Glutamatergic neuron (in vitro differentiated cells): ENCODE measurements around the gene TOP2B. TPM values are rescaled to one million over a fixed set of nuclear protein-coding genes. Genes with fewer than 3 reads are reported as not detected.

Experiments
- DNase-seq: peaks from one replicate; pipeline ENCODE4 v3.0.0; 2022
- H3K27ac Mint-ChIP-seq: one replicate; pipeline ENCODE4 v1.8.0; 2020; ENCODE audit warnings: mild to moderate bottlenecking, mixed read lengths, inconsistent platforms; ENCODE audit not compliant: unreplicated experiment
- H3K27me3 Mint-ChIP-seq: one replicate; pipeline ENCODE4 v1.8.0; 2020; ENCODE audit warnings: mild to moderate bottlenecking, moderate library complexity, mixed read lengths, inconsistent platforms; ENCODE audit not compliant: unreplicated experiment
- H3K36me3 Mint-ChIP-seq: one replicate; pipeline ENCODE4 v1.8.0; 2020; ENCODE audit warnings: mild to moderate bottlenecking, mixed read lengths, inconsistent platforms; ENCODE audit not compliant: unreplicated experiment
- H3K4me1 Mint-ChIP-seq: one replicate; pipeline ENCODE4 v1.8.0; 2020; ENCODE audit warnings: mild to moderate bottlenecking, low read depth, mixed read lengths, inconsistent platforms; ENCODE audit not compliant: unreplicated experiment
- H3K4me3 Mint-ChIP-seq: one replicate; pipeline ENCODE4 v1.8.0; 2020; ENCODE audit warnings: mild to moderate bottlenecking, mixed read lengths, inconsistent platforms; ENCODE audit not compliant: unreplicated experiment
- H3K9me3 Mint-ChIP-seq: one replicate; pipeline ENCODE4 v1.8.0; 2020; ENCODE audit warnings: mild to moderate bottlenecking, moderate library complexity, mixed read lengths, inconsistent platforms; ENCODE audit not compliant: unreplicated experiment
- CTCF ChIP-seq: fragments of 200-600 bp; sonication (generic); IDR thresholded peaks from one replicate; pipeline ENCODE4 v1.5.0; 2021; ENCODE audit not compliant: partially characterized antibody, unreplicated experiment
- total RNA-seq: library from RNA; stranded (reverse); fragmentation: NEBNext Ultra II Directional; extraction: Animal tissue kit (Norgen Biotek cat#: 25700); gene quantifications from one replicate; pipeline ENCODE4 v1.2.1, GENCODE V29; 2021; ENCODE audit not compliant: unreplicated experiment

TOP2B gene
- total RNA-seq, 1 donor from 2014 or later = 250 TPM

GRCh38 chr3:25563601-25564000 lies 101.1 kb downstream of the TOP2B start:
- Mint-ChIP-seq H3K27me3 (no peaks in the 10 kb centered on the region), H3K9me3 (peaks cover 4% of the 10 kb centered on the region), H3K27ac (no peak overlapping the region), H3K36me3 (no peaks in the 10 kb centered on the region), H3K4me3 (no peak overlapping the region), H3K4me1 (peaks cover 4% of the 10 kb centered on the region)
- no peak for TF ChIP-seq CTCF
- no peak for DNase-seq

DNA sequence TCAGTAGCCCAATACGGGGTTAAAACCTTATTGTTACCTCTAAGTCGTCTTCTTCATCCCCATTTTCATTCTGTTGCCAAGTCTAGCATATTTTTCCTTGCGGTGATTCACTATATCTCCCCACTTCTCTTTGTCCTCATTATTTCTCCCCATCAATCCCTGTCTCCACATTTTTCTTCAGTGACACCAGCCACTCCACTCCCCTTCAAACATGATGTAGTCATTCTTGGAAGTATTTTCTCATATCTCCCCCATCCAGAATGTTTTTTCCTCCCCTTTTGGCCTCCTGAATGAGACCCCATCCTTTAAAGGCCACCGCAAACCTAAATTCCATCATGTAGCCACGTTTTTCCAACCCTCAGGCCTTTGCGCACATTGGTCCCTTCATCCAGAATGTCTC lies 105.9 kb downstream of the TOP2B start:
- Mint-ChIP-seq H3K27me3 (no peaks in the 10 kb centered on the region), H3K27ac (no peak overlapping the region), H3K4me3 (no peak overlapping the region), H3K4me1 (peaks cover 7% of the 10 kb centered on the region), H3K36me3 (no peaks in the 10 kb centered on the region), H3K9me3 (no peaks in the 10 kb centered on the region)
- TF ChIP-seq CTCF = no peak
- no peak for DNase-seq

GRCh38 chr3:25558121-25558520 lies 106.6 kb downstream of the TOP2B start:
- peaks cover 9% of the 10 kb centered on the region for H3K4me1 Mint-ChIP-seq
- DNase-seq = no peak
- H3K4me3 Mint-ChIP-seq = no peak overlapping the region
- H3K27me3 Mint-ChIP-seq = no peaks in the 10 kb centered on the region
- no peak for TF ChIP-seq CTCF
- H3K27ac Mint-ChIP-seq = no peak overlapping the region
- H3K36me3 Mint-ChIP-seq = no peaks in the 10 kb centered on the region
- H3K9me3 Mint-ChIP-seq = no peaks in the 10 kb centered on the region

DNA sequence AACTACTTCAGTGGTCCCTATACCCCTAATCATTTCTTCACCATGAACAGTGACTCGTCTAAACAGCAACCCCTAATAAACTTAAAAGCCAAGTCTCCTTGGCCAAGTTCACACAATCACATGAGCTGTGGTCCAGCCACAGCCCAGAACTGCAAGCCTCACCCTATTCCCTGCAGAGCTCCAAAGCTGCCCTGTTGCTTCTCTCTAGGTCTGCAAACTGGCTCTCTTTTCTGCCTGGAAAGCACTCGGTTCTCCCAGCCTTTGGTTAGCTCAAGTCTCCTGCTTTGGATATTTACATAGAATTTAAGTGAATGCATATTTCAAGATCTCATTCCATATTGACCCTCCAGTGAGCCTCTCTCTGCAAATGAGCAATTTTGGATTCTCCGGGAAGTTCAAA lies 107.0 kb downstream of the TOP2B start:
- H3K27me3 Mint-ChIP-seq = no peaks in the 10 kb centered on the region
- H3K36me3 Mint-ChIP-seq = no peaks in the 10 kb centered on the region
- no peak for TF ChIP-seq CTCF
- DNase-seq = no peak
- no peaks in the 10 kb centered on the region for H3K9me3 Mint-ChIP-seq
- H3K4me1 Mint-ChIP-seq = peaks cover 9% of the 10 kb centered on the region
- no peak overlapping the region for H3K4me3 Mint-ChIP-seq
- H3K27ac Mint-ChIP-seq = no peak overlapping the region

- Mint-ChIP-seq H3K4me3 (no peak overlapping the region), H3K27ac (no peak overlapping the region), H3K9me3 (no peaks in the 10 kb centered on the region), H3K4me1 (peaks cover 7% of the 10 kb centered on the region), H3K36me3 (no peaks in the 10 kb centered on the region), H3K27me3 (peaks cover 1% of the 10 kb centered on the region)
- TF ChIP-seq CTCF = no peak
- no peak for DNase-seq
Measured at GRCh38 chr3:25556447-25556846, 108.3 kb downstream of the TOP2B start.
